ENCODE results near the gene CYP27B1. TPM values are rescaled to one million over a fixed set of nuclear protein-coding genes. Genes with fewer than 3 reads are reported as not detected.
"Not testable (repeated sequence)": the region's sequence is repeated elsewhere in the genome, so short reads cannot be mapped to it uniquely, and the experiment has no call there.

Gene CYP27B1
- total and polyA plus RNA-seq, 10 donors = 0.20 to 1.5 (median 0.47) TPM

DNA sequence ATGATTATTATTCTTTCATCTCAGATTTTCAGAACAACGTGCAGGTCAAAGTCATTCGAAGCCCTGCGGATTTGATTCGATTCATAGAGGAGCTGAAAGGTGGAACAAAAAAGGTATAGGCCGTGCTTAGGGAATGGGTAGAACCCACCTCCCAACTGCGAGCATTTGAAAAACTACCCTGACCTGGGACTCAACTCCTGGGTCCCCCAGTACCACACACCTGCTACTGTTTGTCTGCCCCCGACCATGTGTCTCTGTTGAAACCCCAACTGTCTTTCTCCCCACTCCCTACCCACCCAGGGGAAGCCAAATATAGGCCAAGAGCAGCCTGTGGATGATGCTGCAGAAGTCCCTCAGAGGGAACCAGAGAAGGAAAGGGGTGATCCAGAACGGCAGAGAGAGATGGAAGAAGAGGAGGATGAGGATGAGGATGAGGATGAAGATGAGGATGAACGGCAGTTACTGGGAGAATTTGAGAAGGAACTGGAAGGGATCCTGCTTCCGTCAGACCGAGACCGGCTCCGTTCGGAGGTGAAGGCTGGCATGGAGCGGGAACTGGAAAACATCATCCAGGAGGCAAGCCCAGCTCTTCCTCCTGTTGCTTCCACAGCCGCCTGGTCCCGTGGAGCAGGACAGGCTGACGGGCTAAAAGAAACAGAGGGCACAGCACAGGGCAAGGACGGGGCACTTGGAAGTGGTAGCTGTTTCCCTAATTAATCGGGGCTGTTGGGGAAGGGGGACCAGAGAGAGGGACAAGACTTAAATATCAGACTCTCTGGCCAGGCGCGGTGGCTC is 48.8 kb downstream of the CYP27B1 start:
- Histone ChIP-seq H3K27ac (no peak overlapping the region), H3K36me3 (peaks cover 3 to 92% (median 80%) of the 10 kb centered on the region in 6 donors), H3K9me3 (no peaks in the 10 kb centered on the region), H3K4me1 (peaks cover 0 to 13% (median 0%) of the 10 kb centered on the region in 6 donors), H3K27me3 (replicated peaks in 1 of 7) (no peaks in the 10 kb centered on the region), H3K4me3 (no peak overlapping the region)
- TF ChIP-seq POLR2AphosphoS5 (IDR thresholded peaks at IDR 0.05) = peak in 2 of 3 donors; percentile 6 to 13
- TF ChIP-seq POLR2A (IDR thresholded peaks at IDR 0.05) = no peak
- intact Hi-C loops (cut with DNase I; ENCODE audit: low total_unique reads) = no loop called here
- no peak for DNase-seq
- 94 to 98% (median 96%) methylated on average over 22 of the region's 22 CpGs for WGBS, 5 donors

DNA sequence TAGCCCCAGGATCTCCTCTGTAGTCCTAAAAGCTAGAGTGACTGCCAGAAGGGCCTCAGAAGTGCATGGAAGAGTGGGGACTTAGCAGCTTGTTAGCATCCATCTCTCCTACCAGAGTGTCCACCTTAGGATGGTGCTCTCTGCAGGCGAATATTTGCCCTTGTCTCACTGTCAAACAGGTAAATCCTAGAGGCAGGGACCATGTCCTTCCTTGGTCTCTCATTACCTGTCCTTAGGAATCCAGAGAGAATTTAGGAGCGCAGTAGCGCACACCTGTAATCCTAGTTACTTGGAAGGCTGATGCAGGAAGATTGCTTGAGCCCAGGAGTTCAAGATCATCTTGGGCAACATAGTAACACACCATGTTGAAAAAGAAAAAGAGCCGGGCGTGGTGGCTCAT is 49.7 kb downstream of the CYP27B1 start:
- WGBS, 5 donors = 96 to 100% (median 99%) methylated on average over 5 of the region's 5 CpGs
- Histone ChIP-seq H3K36me3 (peaks cover 3 to 100% (median 81%) of the 10 kb centered on the region in 6 donors), H3K4me3 (no peak overlapping the region), H3K4me1 (peaks cover 0 to 13% (median 0%) of the 10 kb centered on the region in 6 donors), H3K9me3 (no peaks in the 10 kb centered on the region), H3K27me3 (replicated peaks in 1 of 7) (no peaks in the 10 kb centered on the region), H3K27ac (no peak overlapping the region)
- no peak for DNase-seq
- TF ChIP-seq POLR2AphosphoS5 (IDR thresholded peaks at IDR 0.05) (no peak), POLR2A (IDR thresholded peaks at IDR 0.05) (no peak)
- TF ChIP-seq, protein P1, sequence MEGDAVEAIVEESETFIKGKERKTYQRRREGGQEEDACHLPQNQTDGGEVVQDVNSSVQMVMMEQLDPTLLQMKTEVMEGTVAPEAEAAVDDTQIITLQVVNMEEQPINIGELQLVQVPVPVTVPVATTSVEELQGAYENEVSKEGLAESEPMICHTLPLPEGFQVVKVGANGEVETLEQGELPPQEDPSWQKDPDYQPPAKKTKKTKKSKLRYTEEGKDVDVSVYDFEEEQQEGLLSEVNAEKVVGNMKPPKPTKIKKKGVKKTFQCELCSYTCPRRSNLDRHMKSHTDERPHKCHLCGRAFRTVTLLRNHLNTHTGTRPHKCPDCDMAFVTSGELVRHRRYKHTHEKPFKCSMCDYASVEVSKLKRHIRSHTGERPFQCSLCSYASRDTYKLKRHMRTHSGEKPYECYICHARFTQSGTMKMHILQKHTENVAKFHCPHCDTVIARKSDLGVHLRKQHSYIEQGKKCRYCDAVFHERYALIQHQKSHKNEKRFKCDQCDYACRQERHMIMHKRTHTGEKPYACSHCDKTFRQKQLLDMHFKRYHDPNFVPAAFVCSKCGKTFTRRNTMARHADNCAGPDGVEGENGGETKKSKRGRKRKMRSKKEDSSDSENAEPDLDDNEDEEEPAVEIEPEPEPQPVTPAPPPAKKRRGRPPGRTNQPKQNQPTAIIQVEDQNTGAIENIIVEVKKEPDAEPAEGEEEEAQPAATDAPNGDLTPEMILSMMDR (IDR thresholded peaks at IDR 0.05 in 8 of 11, conservative IDR thresholded peaks at IDR 0.05 in 3 of 11) = no peak
- intact Hi-C loops (cut with DNase I; ENCODE audit: low total_unique reads) = no loop called here

GRCh38 chr12:57716305-57716704 is 50.6 kb downstream of the CYP27B1 start:
- Histone ChIP-seq H3K4me3 (no peak overlapping the region), H3K4me1 (peaks cover 0 to 13% (median 0%) of the 10 kb centered on the region in 6 donors), H3K27ac (no peak overlapping the region), H3K27me3 (replicated peaks in 1 of 7) (no peaks in the 10 kb centered on the region), H3K36me3 (peaks cover 3 to 100% (median 77%) of the 10 kb centered on the region in 6 donors), H3K9me3 (no peaks in the 10 kb centered on the region)
- intact Hi-C loops (cut with DNase I; ENCODE audit: low total_unique reads) = no loop called here
- TF ChIP-seq, protein P1 (IDR thresholded peaks at IDR 0.05 in 8 of 11, conservative IDR thresholded peaks at IDR 0.05 in 3 of 11) = no peak
- TF ChIP-seq POLR2AphosphoS5 (IDR thresholded peaks at IDR 0.05) (no peak), POLR2A (IDR thresholded peaks at IDR 0.05) (no peak)
- DNase-seq = no peak
- WGBS, 5 donors = 95 to 99% (median 98%) methylated on average over 4 of the region's 4 CpGs

GRCh38 chr12:57715786-57716185 is 51.1 kb downstream of the CYP27B1 start:
- Histone ChIP-seq H3K36me3 (peaks cover 3 to 100% (median 74%) of the 10 kb centered on the region in 6 donors), H3K4me1 (peaks cover 0 to 13% (median 0%) of the 10 kb centered on the region in 6 donors), H3K4me3 (no peak overlapping the region), H3K27me3 (replicated peaks in 1 of 7) (no peaks in the 10 kb centered on the region), H3K27ac (no peak overlapping the region), H3K9me3 (no peaks in the 10 kb centered on the region)
- no peak for TF ChIP-seq POLR2A (IDR thresholded peaks at IDR 0.05)
- TF ChIP-seq POLR2AphosphoS5 (IDR thresholded peaks at IDR 0.05) = no peak
- TF ChIP-seq, protein P1 (IDR thresholded peaks at IDR 0.05 in 8 of 11, conservative IDR thresholded peaks at IDR 0.05 in 3 of 11) = no peak
- intact Hi-C loops (cut with DNase I; ENCODE audit: low total_unique reads) = no loop called here
- WGBS, 5 donors = 87 to 95% (median 88%) methylated on average over 12 of the region's 12 CpGs
- DNase-seq = no peak

- intact Hi-C loops (cut with DNase I; ENCODE audit: low total_unique reads); H3K4me3 ChIP-seq; DNase-seq; H3K27me3 ChIP-seq (replicated peaks in 1 of 7); H3K9me3 ChIP-seq; H3K27ac ChIP-seq: not testable (repeated sequence)
- 71 to 87% (median 85%) methylated on average over 6 of the region's 6 CpGs for WGBS, 5 donors
- Histone ChIP-seq H3K36me3 (peaks cover 3 to 100% (median 69%) of the 10 kb centered on the region in 6 donors), H3K4me1 (peaks cover 0 to 13% (median 0%) of the 10 kb centered on the region in 6 donors)
Measured at GRCh38 chr12:57715036-57715748, 51.7 kb downstream of the CYP27B1 start.
